Memory B cell (primary cell): ENCODE data around the gene UBE2G1.
A peak's percentile ranks its signal among the peaks of the same experiment; 100 is the strongest.

Source experiments
- ATAC-seq: fragments of 150-1000 bp; cut with Tn5 transposase; 2 replicates; pipeline ENCODE4 v1.10.0; 2021; ENCODE audit warnings: low read depth, mild to moderate bottlenecking, moderate library complexity
- DNase-seq, 2 donors: peaks; one replicate each; pipeline ENCODE4 v3.0.0; 2022; ENCODE audit warnings: low spot score in 2 of 2
- H3K27ac Mint-ChIP-seq: one replicate; pipeline ENCODE4 v1.8.0; 2022; ENCODE audit warnings: mild to moderate bottlenecking, moderate library complexity, mixed read lengths
- H3K27me3 Mint-ChIP-seq: one replicate; pipeline ENCODE4 v1.8.0; 2022; ENCODE audit warnings: mixed read lengths
- H3K36me3 Mint-ChIP-seq: one replicate; pipeline ENCODE4 v1.8.0; 2022; ENCODE audit warnings: mild to moderate bottlenecking, mixed read lengths
- H3K4me1 Mint-ChIP-seq: one replicate; pipeline ENCODE4 v1.8.0; 2022; ENCODE audit warnings: mixed read lengths
- H3K4me3 Mint-ChIP-seq: one replicate; pipeline ENCODE4 v1.8.0; 2022; ENCODE audit warnings: mild to moderate bottlenecking, moderate library complexity, mixed read lengths
- H3K9me3 Mint-ChIP-seq: one replicate; pipeline ENCODE4 v1.8.0; 2022; ENCODE audit warnings: mixed read lengths

The UBE2G1 gene

DNA sequence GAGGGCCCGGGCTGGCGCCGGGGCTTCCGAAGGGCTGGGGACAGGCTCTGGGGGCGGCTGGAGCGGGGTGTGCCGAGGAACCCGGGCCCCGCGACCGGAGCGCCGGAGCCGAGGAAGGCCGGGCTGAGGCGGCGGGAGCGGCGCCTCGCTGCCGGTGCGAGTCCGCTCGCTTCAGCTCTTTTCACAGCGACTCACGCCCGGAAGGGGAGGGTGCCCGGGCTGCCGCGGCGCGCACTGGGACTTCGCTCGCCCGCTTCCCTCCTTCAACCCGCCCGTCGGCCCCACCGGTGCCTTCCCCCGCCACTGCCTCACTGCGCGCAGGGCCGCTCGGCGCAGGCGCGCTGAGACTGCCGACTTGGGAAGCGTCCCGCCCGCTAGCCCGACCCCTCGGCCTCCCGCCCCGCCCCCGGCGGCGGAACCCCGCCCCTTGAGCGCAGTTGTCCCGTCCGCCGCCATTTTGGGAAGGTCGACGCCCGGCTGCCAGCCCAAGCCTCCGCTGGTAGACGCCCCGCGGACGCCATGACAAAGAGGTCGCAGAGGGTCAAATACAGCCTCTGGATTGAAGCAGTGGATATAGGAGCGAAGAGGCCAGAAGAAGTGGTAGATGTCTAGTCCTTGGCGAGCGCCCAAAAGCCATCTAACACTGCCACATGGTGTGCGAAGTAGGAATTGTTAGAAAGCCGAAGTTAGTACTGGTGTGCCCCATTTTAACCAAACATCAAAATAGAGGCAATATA lies at the start of gene UBE2G1:
UBE2G1 (minus strand) TSS at position 349 of the 737 bp plus-strand sequence. CDS start 359 bp downstream, outside the sequence.
- DNase-seq: peak; percentile 97 to 99
- ATAC-seq: peak; percentile 79

DNA sequence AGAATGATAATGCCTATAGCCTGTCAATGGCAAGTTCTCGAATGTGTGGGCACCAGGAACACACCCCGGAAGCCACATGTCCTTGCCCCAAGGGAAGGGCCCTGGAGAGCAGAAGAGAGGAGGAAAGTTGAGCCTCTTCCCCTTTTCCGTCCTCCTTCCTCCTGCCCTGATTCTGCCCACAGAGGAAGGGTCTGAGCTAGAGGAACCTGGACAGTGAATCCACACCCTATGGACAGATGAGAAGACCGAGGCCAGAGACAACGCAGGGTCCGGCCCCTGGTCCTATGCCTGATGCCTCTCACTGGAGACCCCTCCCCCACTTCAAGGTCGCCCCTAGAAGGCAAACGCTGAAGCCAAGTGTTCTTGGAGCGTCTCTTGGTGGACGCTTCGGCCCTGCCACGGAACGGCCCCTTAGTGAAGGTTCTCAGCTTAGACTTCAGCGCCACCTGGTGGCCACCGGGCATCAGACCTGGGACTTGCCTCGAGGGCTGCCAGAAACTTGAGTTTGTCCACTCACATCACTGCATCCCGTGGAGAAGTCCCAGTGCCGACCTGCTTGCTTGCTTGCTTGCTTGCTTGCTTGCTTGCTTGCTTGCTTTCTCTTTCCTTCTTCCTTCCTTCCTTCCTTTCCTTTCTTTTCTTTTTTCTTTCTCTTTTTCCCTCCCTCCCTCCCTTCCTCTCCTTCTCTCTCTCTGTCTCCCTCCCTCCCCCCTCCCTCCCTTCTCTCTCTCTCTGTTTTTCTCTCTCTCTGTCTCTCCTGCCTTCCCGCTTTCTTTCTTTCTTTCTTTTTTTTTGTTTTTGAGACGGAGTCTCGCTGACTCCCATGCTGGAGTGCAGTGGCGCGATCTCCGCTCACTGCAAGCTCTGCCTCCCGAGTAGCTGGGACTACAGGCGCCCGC lies 46.7 kb upstream of the UBE2G1 start:
- Mint-ChIP-seq H3K27ac (peak overlapping the region; percentile 25), H3K4me1 (peaks cover 6% of the 10 kb centered on the region), H3K27me3 (no peaks in the 10 kb centered on the region), H3K9me3 (no peaks in the 10 kb centered on the region), H3K36me3 (no peaks in the 10 kb centered on the region), H3K4me3 (peak overlapping the region; percentile 65)
- ATAC-seq (peak; percentile 97), DNase-seq (peak; percentile 92 to 94)

More for the DNA sequence above, at the start of gene UBE2G1:
- Mint-ChIP-seq H3K27ac (peak within 1 kb of the TSS; percentile 90), H3K36me3 (peaks cover 3% of the 10 kb centered on the region), H3K4me3 (peak within 1 kb of the TSS; percentile 83), H3K9me3 (no peaks in the 10 kb centered on the region), H3K4me1 (peaks cover 21% of the 10 kb centered on the region), H3K27me3 (no peaks in the 10 kb centered on the region)

DNA sequence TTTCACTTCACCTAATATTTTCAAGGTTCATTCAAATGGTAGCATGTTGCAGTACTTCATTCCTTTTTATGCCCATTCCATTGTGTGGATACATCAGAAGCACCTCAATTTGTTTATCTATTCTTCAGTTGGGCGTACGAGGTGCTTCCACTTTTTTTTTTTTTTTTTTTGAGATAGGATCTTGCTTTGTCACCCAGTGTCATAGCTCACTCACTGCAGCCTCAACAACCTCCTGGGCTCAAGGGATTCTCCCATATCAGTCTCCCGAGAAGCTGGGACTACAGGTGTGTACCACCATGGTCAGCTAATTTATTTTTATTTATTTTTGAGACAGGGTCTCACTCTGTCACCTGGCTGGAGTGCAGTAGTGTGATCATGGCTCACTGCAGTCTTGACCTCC lies 44.7 kb upstream of the UBE2G1 start:
- peaks cover 6% of the 10 kb centered on the region for H3K4me1 Mint-ChIP-seq
- H3K36me3 Mint-ChIP-seq: no peaks in the 10 kb centered on the region
- no peaks in the 10 kb centered on the region for H3K9me3 Mint-ChIP-seq
- no peak for ATAC-seq
- no peaks in the 10 kb centered on the region for H3K27me3 Mint-ChIP-seq
- no peak overlapping the region for H3K4me3 Mint-ChIP-seq
- H3K27ac Mint-ChIP-seq: no peak overlapping the region
- DNase-seq: no peak

DNA sequence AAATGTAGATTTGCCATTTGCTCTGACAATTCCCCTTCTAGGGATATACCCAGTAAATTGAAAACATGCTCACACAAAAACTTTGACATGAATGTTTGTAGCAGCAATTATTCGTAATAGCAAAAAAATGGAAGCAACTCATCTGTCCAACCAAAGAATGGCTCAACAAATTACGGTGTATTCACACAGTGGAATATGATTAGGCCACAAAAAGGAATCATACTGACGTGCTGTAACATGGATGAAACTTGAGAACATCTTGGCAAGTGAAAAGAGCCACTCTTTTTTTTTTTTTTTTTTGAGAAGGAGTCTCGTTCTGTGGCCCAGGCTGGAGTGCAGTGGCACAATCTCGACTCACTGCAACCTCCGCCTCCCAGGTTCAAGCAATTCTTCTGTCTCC lies 43.2 kb upstream of the UBE2G1 start:
- H3K27ac Mint-ChIP-seq: peak overlapping the region; percentile 23
- DNase-seq (no peak), ATAC-seq (no peak)
- no peak overlapping the region for H3K4me3 Mint-ChIP-seq
- H3K27me3 Mint-ChIP-seq: no peaks in the 10 kb centered on the region
- H3K9me3 Mint-ChIP-seq: no peaks in the 10 kb centered on the region
- H3K36me3 Mint-ChIP-seq: no peaks in the 10 kb centered on the region
- H3K4me1 Mint-ChIP-seq: peaks cover 15% of the 10 kb centered on the region

DNA sequence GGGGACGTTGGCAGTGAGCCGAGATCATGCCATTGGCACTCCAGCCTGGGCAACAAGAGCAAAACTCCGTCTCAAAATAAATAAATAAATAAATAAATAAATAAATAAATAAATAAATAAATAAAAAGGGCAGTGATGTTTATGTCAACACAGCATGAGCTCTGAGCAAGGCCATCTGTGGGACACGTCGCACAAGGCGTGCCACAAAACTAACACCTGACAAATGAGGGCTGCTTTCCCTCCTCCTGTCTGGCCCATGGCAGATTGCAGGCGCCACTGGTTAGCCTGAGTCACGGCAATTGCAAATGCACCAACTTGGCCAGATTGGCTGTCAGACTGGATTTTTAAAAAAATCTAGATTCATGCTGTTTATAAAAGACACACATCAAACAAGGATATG lies 41.4 kb upstream of the UBE2G1 start:
- Mint-ChIP-seq H3K36me3 (no peaks in the 10 kb centered on the region), H3K9me3 (no peaks in the 10 kb centered on the region), H3K27ac (no peak overlapping the region), H3K4me3 (no peak overlapping the region), H3K27me3 (no peaks in the 10 kb centered on the region), H3K4me1 (peaks cover 11% of the 10 kb centered on the region)
- DNase-seq: no peak
- ATAC-seq: no peak

GRCh38 chr17:4407216-4407615 lies 40.7 kb upstream of the UBE2G1 start:
- ATAC-seq (no peak), DNase-seq (no peak)
- Mint-ChIP-seq H3K9me3 (no peaks in the 10 kb centered on the region), H3K27ac (no peak overlapping the region), H3K27me3 (no peaks in the 10 kb centered on the region), H3K36me3 (no peaks in the 10 kb centered on the region), H3K4me1 (peaks cover 9% of the 10 kb centered on the region), H3K4me3 (no peak overlapping the region)

DNA sequence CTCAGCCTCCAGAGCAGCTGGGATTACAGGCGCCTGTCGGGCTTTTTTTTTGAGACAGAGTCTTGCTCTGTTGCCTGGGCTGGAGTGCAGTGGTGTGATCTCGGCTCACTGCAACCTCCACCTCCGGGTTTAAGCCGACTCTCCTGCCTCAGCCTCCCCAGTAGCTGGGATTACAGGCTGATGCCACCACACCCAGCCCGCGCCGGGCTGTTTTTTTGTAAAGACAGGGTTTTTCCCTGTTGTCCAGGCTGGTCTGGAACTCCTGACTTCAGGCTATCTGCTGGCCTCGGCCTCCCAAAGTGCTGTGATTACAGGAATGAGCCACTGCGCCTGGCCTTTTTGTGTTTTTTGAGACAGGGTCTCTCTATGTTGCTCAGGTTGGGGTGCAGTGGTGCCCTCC lies 39.9 kb upstream of the UBE2G1 start:
- DNase-seq: no peak
- H3K27me3 Mint-ChIP-seq: no peaks in the 10 kb centered on the region
- no peak for ATAC-seq
- H3K27ac Mint-ChIP-seq: no peak overlapping the region
- peaks cover 11% of the 10 kb centered on the region for H3K4me1 Mint-ChIP-seq
- peaks cover 2% of the 10 kb centered on the region for H3K9me3 Mint-ChIP-seq
- H3K36me3 Mint-ChIP-seq: no peaks in the 10 kb centered on the region
- H3K4me3 Mint-ChIP-seq: no peak overlapping the region

GRCh38 chr17:4405699-4406098 lies 39.2 kb upstream of the UBE2G1 start:
- peaks cover 2% of the 10 kb centered on the region for H3K9me3 Mint-ChIP-seq
- peak overlapping the region; percentile 9 for H3K27ac Mint-ChIP-seq
- H3K36me3 Mint-ChIP-seq: no peaks in the 10 kb centered on the region
- DNase-seq: no peak
- no peak for ATAC-seq
- H3K4me3 Mint-ChIP-seq: no peak overlapping the region
- H3K27me3 Mint-ChIP-seq: no peaks in the 10 kb centered on the region
- H3K4me1 Mint-ChIP-seq: peaks cover 11% of the 10 kb centered on the region

DNA sequence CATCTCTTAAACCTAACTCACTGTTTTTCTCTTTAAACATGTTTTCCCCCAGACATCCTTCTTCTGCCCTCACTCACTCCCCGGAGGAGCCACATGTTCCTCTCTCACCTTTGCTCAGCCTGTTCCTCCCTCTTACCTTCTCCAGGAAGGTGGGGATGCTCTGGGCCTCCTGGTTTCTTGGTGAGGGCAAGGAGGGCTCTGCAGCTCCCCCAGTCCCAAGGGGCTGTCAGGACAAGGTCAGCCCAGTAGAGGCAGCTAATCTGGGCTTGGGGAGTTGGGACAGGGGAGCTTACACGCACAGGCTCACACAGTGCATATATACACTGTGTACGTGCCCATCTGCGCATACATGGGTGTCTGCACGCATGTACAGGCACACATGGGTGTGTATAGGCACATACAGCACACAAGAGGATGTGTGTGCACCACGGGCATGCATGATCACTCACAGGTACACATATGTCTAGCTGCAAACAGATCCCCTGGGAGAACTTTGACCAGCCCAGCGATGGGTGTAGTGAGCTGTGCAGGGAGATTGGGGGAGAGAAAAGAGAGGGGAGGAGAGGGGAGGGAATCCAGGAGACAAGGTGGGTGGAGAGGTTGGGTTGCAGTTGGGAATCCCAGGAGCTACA lies 38.7 kb upstream of the UBE2G1 start:
- Mint-ChIP-seq H3K27me3 (no peaks in the 10 kb centered on the region), H3K4me3 (no peak overlapping the region), H3K4me1 (peaks cover 11% of the 10 kb centered on the region), H3K36me3 (no peaks in the 10 kb centered on the region), H3K9me3 (peaks cover 2% of the 10 kb centered on the region), H3K27ac (no peak overlapping the region)
- peak; percentile 61 for ATAC-seq
- no peak for DNase-seq

DNA sequence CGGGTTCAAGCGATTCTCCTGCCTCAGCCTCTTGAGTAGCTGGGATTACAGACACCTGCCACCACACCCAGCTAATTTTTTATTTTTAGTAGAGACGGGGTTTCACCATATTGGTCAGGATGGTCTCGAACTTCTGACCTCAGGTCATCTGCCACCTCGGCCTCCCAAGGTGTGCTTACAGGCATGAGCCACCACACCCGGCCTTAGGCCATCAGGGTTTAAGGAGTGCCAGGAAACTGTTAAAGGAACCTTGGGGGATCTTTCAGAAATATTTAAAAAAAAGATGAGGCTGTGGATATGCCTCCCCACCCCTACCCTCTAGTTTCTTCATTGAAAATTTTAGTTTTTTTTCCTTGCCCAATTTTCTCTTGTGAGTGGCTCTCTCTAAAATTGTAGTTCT lies 31.4 kb upstream of the UBE2G1 start:
- H3K4me1 Mint-ChIP-seq: peaks cover 33% of the 10 kb centered on the region
- no peaks in the 10 kb centered on the region for H3K27me3 Mint-ChIP-seq
- no peaks in the 10 kb centered on the region for H3K36me3 Mint-ChIP-seq
- peak overlapping the region; percentile 99 for H3K27ac Mint-ChIP-seq
- H3K4me3 Mint-ChIP-seq: peak overlapping the region; percentile 81
- peaks cover 2% of the 10 kb centered on the region for H3K9me3 Mint-ChIP-seq
- ATAC-seq (no peak), DNase-seq (no peak)

DNA sequence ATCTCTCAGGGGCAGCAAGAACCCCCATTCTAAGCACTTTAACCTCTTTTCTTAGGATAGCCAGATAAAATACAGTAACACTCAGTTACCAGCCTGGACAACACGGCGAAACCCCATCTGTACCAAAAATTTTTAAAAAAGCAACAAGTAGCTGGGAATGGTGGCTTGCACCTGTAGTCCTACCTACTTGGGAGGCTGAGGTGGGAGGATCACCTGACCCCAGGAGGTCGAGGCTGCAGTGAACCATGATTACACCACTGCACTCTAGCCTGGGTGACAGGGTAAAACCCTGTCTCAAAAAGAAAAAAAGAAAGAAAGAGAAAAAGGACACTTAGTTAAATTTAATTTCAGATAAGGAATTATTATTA lies 28.6 kb upstream of the UBE2G1 start:
- Mint-ChIP-seq H3K9me3 (no peaks in the 10 kb centered on the region), H3K4me3 (peak overlapping the region; percentile 5), H3K36me3 (no peaks in the 10 kb centered on the region), H3K27ac (peak overlapping the region; percentile 35), H3K27me3 (no peaks in the 10 kb centered on the region), H3K4me1 (peaks cover 34% of the 10 kb centered on the region)
- no peak for DNase-seq
- no peak for ATAC-seq

- no peak for ATAC-seq
- no peaks in the 10 kb centered on the region for H3K9me3 Mint-ChIP-seq
- no peaks in the 10 kb centered on the region for H3K27me3 Mint-ChIP-seq
- no peaks in the 10 kb centered on the region for H3K36me3 Mint-ChIP-seq
- peak overlapping the region; percentile 52 for H3K4me3 Mint-ChIP-seq
- DNase-seq: no peak
- H3K27ac Mint-ChIP-seq: peak overlapping the region; percentile 35
- peaks cover 34% of the 10 kb centered on the region for H3K4me1 Mint-ChIP-seq
These were observed 28.0 kb upstream of the UBE2G1 start for GRCh38 chr17:4394208-4395110.

DNA sequence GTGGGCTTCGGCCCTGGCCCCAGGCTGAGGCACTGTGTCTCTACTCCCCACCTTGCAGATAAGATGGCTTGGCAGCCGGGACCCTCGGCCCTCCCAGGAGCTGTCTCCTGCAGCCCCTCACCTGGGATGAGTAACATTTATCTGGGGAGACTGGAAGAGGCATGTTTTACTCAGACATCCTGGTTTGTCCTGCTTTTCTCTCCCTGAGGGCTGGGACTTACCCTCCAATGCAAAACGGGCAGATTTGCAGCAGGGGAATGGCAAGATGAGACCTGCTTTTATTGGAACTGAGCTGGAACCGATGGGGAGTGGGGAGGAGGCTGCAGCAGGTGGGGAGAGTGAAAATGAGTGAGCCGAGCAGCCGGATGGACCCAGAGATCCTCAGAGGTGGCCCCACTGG lies 27.3 kb upstream of the UBE2G1 start:
- no peaks in the 10 kb centered on the region for H3K27me3 Mint-ChIP-seq
- peaks cover 34% of the 10 kb centered on the region for H3K4me1 Mint-ChIP-seq
- H3K27ac Mint-ChIP-seq: peak overlapping the region; percentile 35
- DNase-seq (no peak), ATAC-seq (no peak)
- H3K9me3 Mint-ChIP-seq: no peaks in the 10 kb centered on the region
- no peaks in the 10 kb centered on the region for H3K36me3 Mint-ChIP-seq
- H3K4me3 Mint-ChIP-seq: peak overlapping the region; percentile 52
